WTC11 (cell line): Measurements from ENCODE around the gene HTT-AS. TPM values are rescaled to one million over a fixed set of nuclear protein-coding genes. Genes with fewer than 3 reads are reported as not detected.

ENCODE experiments used
- ATAC-seq: fragments of 200-7000 bp; cut with Tn5 transposase; 2 replicates; pipeline ENCODE4 v1.10.0; 2021; ENCODE audit warnings: mild to moderate bottlenecking, moderate library complexity
- CTCF ChIA-PET: fragments of 300-600 bp; sonication (Branson Sonifier 250); formaldehyde crosslinking; loops from one replicate; lab custom pipeline; 2021; ENCODE audit warnings: antibody characterized with exemption; lab: Charles Lee
- POLR2A ChIA-PET: fragments of 350-600 bp; sonication (Branson Sonifier 250); formaldehyde crosslinking; loops from one replicate; lab custom pipeline; 2021; ENCODE audit warnings: antibody characterized with exemption; lab: Charles Lee
- DNase-seq: peaks from one replicate; pipeline ENCODE4 v3.0.0; 2021; ENCODE audit warnings: low spot score
- H3K27ac Mint-ChIP-seq: 2 replicates; pipeline ENCODE4 v1.8.0; 2021; ENCODE audit warnings: mixed read lengths
- H3K27me3 Mint-ChIP-seq: 2 replicates; pipeline ENCODE4 v1.8.0; 2021; ENCODE audit warnings: low read depth, mild to moderate bottlenecking, moderate library complexity, mixed read lengths
- H3K36me3 Mint-ChIP-seq: 2 replicates; pipeline ENCODE4 v1.8.0; 2021; ENCODE audit warnings: mixed read lengths
- H3K4me1 Mint-ChIP-seq: 2 replicates; pipeline ENCODE4 v1.8.0; 2022; ENCODE audit warnings: mixed read lengths
- H3K4me3 Mint-ChIP-seq: 2 replicates; pipeline ENCODE4 v1.8.0; 2021; ENCODE audit warnings: mild to moderate bottlenecking, moderate library complexity, mixed read lengths
- H3K9me3 Mint-ChIP-seq: 2 replicates; pipeline ENCODE4 v1.8.0; 2021; ENCODE audit warnings: mixed read lengths
- CREB1 ChIP-seq: sonication (generic); formaldehyde crosslinking; IDR thresholded peaks from 2 replicates; pipeline ENCODE4 v1.8.0; 2023; ENCODE audit warnings: mild to moderate bottlenecking, missing genetic modification reagents
- ESRRA ChIP-seq: sonication (generic); formaldehyde crosslinking; IDR thresholded peaks from 2 replicates; pipeline ENCODE4 v1.8.1; 2022; ENCODE audit warnings: mild to moderate bottlenecking, missing genetic modification reagents, borderline replicate concordance
- RELA ChIP-seq: sonication (generic); formaldehyde crosslinking; IDR thresholded peaks from 2 replicates; pipeline ENCODE4 v1.8.1; 2022; ENCODE audit warnings: missing genetic modification reagents, mild to moderate bottlenecking, borderline replicate concordance
- SMAD3 ChIP-seq: sonication (generic); formaldehyde crosslinking; IDR thresholded peaks from 2 replicates; pipeline ENCODE4 v1.8.0; 2022; ENCODE audit warnings: missing genetic modification reagents, mild to moderate bottlenecking, borderline replicate concordance
- SMAD4 ChIP-seq: sonication (generic); formaldehyde crosslinking; IDR thresholded peaks from 2 replicates; pipeline ENCODE4 v1.8.0; 2022; ENCODE audit warnings: mild to moderate bottlenecking, missing genetic modification reagents
- SP1 ChIP-seq: sonication (generic); formaldehyde crosslinking; conservative IDR thresholded peaks from 2 replicates; pipeline ENCODE4 v1.8.1; 2022; ENCODE audit warnings: missing genetic modification reagents
- TEAD1 ChIP-seq: sonication (generic); formaldehyde crosslinking; IDR thresholded peaks from 2 replicates; pipeline ENCODE4 v1.8.0; 2022; ENCODE audit warnings: mild to moderate bottlenecking, missing genetic modification reagents
- ZNF121 ChIP-seq: sonication (generic); formaldehyde crosslinking; IDR thresholded peaks from 2 replicates; pipeline ENCODE4 v1.8.0; 2023; ENCODE audit warnings: missing genetic modification reagents
- ZNF219 ChIP-seq: sonication (generic); formaldehyde crosslinking; IDR thresholded peaks from 2 replicates; pipeline ENCODE4 v1.8.0; 2023; ENCODE audit warnings: missing genetic modification reagents, mild to moderate bottlenecking, borderline replicate concordance
- total RNA-seq: library from RNA; stranded (reverse); gene quantifications from 3 replicates; pipeline ENCODE4 v1.2.3, GENCODE V29; 2021
- TF ChIP-seq, protein P1 (sequence below): sonication (generic); formaldehyde crosslinking; IDR thresholded peaks from 2 replicates; pipeline ENCODE4 v1.8.0; 2023; ENCODE audit warnings: missing genetic modification reagents
- TF ChIP-seq, protein P2 (sequence below): fragments of 250-450 bp; sonication (Bioruptor Pico); conservative IDR thresholded peaks from 2 replicates; pipeline ENCODE4 v1.9.0; 2021; ENCODE audit warnings: mild to moderate bottlenecking
- TF ChIP-seq, protein P3 (sequence below): sonication (generic); formaldehyde crosslinking; IDR thresholded peaks from 2 replicates; pipeline ENCODE4 v1.8.0; 2023; ENCODE audit warnings: missing genetic modification reagents, mild to moderate bottlenecking, borderline replicate concordance
- TF ChIP-seq, protein P4 (sequence below): sonication (generic); formaldehyde crosslinking; IDR thresholded peaks from 2 replicates; pipeline ENCODE4 v1.8.1; 2023; ENCODE audit warnings: mild to moderate bottlenecking, missing genetic modification reagents
- TF ChIP-seq, protein P5 (sequence below): sonication (generic); formaldehyde crosslinking; conservative IDR thresholded peaks from 2 replicates; pipeline ENCODE4 v1.8.1; 2023; ENCODE audit warnings: mild to moderate bottlenecking, low read depth, missing genetic modification reagents, moderate library complexity
- TF ChIP-seq, protein P6 (sequence below): sonication (generic); formaldehyde crosslinking; IDR thresholded peaks from 2 replicates; pipeline ENCODE4 v1.8.0; 2022; ENCODE audit warnings: missing genetic modification reagents

Gene HTT-AS
- total RNA-seq, 1 experiment from 2014 or later, result not detected

DNA sequence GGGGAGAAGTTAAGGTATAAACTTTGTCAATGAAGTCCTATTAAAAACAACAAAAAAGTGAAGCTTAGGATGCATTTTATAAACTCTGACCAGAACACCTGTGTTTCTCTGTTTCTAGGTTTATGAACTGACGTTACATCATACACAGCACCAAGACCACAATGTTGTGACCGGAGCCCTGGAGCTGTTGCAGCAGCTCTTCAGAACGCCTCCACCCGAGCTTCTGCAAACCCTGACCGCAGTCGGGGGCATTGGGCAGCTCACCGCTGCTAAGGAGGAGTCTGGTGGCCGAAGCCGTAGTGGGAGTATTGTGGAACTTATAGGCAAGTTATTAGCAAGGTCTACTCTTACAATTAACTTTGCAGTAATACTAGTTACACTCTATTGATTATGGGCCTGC lies 46.8 kb upstream of the HTT-AS start:
- ATAC-seq (no peak), DNase-seq (no peak)
- ChIA-PET POLR2A (no interaction called here), CTCF (interaction anchor here (1.0 kb wide), 1 partner anchor 158 kb away, joined by 3 read pairs; the partner anchor contains the start of genes GRK4 and NOP14)
- TF ChIP-seq ESRRA (no peak), TEAD1 (CRISPR knock-in tag) (no peak), CREB1 (no peak), ZNF219 (no peak), ZNF121 (CRISPR knock-in tag) (no peak), SMAD4 (no peak), SP1 (no peak), SMAD3 (CRISPR knock-in tag) (no peak), RELA (CRISPR knock-in tag) (no peak)
- TF ChIP-seq, protein P1, sequence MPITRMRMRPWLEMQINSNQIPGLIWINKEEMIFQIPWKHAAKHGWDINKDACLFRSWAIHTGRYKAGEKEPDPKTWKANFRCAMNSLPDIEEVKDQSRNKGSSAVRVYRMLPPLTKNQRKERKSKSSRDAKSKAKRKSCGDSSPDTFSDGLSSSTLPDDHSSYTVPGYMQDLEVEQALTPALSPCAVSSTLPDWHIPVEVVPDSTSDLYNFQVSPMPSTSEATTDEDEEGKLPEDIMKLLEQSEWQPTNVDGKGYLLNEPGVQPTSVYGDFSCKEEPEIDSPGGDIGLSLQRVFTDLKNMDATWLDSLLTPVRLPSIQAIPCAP (CRISPR knock-in tag), result no peak
- TF ChIP-seq, protein P2, sequence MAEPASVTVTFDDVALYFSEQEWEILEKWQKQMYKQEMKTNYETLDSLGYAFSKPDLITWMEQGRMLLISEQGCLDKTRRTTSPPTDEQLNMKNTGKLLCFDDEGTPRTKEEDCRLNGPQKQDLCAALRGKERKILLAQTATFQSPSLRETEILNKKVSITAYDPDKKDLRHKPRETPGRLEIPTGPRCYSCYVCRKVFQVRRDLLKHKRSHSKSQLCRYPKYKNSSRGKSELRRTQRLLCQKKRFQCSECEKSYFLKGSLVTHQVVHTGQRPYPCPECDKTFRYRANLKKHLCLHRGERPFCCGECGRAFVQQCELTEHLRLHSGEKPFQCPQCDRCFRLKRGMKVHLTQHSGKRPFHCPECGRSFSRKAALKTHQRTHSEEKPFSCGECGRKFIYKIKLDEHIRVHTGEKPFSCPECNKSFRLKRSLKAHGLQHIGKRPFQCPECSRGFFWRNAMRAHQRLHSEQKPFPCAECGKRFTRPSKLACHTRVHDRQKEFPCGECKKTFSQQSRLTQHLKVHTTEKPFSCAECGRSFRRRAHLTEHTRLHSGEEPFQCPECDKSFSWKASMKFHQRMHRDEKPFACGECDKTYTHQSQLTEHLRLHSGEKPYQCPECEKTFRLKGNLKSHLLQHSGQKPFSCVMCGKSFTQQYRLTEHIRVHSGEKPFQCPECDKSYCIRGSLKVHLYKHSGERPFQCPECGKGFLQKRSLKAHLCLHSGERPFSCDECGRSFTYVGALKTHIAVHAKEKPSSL (CRISPR knock-in tag), result no peak
- TF ChIP-seq, protein P3, sequence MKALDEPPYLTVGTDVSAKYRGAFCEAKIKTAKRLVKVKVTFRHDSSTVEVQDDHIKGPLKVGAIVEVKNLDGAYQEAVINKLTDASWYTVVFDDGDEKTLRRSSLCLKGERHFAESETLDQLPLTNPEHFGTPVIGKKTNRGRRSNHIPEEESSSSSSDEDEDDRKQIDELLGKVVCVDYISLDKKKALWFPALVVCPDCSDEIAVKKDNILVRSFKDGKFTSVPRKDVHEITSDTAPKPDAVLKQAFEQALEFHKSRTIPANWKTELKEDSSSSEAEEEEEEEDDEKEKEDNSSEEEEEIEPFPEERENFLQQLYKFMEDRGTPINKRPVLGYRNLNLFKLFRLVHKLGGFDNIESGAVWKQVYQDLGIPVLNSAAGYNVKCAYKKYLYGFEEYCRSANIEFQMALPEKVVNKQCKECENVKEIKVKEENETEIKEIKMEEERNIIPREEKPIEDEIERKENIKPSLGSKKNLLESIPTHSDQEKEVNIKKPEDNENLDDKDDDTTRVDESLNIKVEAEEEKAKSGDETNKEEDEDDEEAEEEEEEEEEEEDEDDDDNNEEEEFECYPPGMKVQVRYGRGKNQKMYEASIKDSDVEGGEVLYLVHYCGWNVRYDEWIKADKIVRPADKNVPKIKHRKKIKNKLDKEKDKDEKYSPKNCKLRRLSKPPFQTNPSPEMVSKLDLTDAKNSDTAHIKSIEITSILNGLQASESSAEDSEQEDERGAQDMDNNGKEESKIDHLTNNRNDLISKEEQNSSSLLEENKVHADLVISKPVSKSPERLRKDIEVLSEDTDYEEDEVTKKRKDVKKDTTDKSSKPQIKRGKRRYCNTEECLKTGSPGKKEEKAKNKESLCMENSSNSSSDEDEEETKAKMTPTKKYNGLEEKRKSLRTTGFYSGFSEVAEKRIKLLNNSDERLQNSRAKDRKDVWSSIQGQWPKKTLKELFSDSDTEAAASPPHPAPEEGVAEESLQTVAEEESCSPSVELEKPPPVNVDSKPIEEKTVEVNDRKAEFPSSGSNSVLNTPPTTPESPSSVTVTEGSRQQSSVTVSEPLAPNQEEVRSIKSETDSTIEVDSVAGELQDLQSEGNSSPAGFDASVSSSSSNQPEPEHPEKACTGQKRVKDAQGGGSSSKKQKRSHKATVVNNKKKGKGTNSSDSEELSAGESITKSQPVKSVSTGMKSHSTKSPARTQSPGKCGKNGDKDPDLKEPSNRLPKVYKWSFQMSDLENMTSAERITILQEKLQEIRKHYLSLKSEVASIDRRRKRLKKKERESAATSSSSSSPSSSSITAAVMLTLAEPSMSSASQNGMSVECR (CRISPR knock-in tag), result no peak
- TF ChIP-seq, protein P4, sequence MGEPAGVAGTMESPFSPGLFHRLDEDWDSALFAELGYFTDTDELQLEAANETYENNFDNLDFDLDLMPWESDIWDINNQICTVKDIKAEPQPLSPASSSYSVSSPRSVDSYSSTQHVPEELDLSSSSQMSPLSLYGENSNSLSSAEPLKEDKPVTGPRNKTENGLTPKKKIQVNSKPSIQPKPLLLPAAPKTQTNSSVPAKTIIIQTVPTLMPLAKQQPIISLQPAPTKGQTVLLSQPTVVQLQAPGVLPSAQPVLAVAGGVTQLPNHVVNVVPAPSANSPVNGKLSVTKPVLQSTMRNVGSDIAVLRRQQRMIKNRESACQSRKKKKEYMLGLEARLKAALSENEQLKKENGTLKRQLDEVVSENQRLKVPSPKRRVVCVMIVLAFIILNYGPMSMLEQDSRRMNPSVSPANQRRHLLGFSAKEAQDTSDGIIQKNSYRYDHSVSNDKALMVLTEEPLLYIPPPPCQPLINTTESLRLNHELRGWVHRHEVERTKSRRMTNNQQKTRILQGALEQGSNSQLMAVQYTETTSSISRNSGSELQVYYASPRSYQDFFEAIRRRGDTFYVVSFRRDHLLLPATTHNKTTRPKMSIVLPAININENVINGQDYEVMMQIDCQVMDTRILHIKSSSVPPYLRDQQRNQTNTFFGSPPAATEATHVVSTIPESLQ, result no peak
- TF ChIP-seq, protein P5, sequence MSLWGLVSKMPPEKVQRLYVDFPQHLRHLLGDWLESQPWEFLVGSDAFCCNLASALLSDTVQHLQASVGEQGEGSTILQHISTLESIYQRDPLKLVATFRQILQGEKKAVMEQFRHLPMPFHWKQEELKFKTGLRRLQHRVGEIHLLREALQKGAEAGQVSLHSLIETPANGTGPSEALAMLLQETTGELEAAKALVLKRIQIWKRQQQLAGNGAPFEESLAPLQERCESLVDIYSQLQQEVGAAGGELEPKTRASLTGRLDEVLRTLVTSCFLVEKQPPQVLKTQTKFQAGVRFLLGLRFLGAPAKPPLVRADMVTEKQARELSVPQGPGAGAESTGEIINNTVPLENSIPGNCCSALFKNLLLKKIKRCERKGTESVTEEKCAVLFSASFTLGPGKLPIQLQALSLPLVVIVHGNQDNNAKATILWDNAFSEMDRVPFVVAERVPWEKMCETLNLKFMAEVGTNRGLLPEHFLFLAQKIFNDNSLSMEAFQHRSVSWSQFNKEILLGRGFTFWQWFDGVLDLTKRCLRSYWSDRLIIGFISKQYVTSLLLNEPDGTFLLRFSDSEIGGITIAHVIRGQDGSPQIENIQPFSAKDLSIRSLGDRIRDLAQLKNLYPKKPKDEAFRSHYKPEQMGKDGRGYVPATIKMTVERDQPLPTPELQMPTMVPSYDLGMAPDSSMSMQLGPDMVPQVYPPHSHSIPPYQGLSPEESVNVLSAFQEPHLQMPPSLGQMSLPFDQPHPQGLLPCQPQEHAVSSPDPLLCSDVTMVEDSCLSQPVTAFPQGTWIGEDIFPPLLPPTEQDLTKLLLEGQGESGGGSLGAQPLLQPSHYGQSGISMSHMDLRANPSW (CRISPR knock-in tag), result no peak
- TF ChIP-seq, protein P6, sequence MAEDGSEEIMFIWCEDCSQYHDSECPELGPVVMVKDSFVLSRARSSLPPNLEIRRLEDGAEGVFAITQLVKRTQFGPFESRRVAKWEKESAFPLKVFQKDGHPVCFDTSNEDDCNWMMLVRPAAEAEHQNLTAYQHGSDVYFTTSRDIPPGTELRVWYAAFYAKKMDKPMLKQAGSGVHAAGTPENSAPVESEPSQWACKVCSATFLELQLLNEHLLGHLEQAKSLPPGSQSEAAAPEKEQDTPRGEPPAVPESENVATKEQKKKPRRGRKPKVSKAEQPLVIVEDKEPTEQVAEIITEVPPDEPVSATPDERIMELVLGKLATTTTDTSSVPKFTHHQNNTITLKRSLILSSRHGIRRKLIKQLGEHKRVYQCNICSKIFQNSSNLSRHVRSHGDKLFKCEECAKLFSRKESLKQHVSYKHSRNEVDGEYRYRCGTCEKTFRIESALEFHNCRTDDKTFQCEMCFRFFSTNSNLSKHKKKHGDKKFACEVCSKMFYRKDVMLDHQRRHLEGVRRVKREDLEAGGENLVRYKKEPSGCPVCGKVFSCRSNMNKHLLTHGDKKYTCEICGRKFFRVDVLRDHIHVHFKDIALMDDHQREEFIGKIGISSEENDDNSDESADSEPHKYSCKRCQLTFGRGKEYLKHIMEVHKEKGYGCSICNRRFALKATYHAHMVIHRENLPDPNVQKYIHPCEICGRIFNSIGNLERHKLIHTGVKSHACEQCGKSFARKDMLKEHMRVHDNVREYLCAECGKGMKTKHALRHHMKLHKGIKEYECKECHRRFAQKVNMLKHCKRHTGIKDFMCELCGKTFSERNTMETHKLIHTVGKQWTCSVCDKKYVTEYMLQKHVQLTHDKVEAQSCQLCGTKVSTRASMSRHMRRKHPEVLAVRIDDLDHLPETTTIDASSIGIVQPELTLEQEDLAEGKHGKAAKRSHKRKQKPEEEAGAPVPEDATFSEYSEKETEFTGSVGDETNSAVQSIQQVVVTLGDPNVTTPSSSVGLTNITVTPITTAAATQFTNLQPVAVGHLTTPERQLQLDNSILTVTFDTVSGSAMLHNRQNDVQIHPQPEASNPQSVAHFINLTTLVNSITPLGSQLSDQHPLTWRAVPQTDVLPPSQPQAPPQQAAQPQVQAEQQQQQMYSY (CRISPR knock-in tag), result no peak
- peaks cover 4% of the 10 kb centered on the region; the same call in 1 of the 2 replicates for H3K9me3 Mint-ChIP-seq
- H3K4me1 Mint-ChIP-seq, result no peaks in the 10 kb centered on the region
- H3K27me3 Mint-ChIP-seq, result no peaks in the 10 kb centered on the region
- no peak overlapping the region for H3K27ac Mint-ChIP-seq
- no peak overlapping the region for H3K4me3 Mint-ChIP-seq
- peaks cover 59% of the 10 kb centered on the region for H3K36me3 Mint-ChIP-seq
